HG03108 (cell line): ENCODE results near the gene RRBP1.

Experiments
- ATAC-seq: cut with Tn5 transposase; IDR thresholded peaks from one replicate; pipeline ENCODE4 v1.9.1; 2021; ENCODE audit warnings: moderate library complexity; ENCODE audit not compliant: unreplicated experiment

The RRBP1 gene

DNA sequence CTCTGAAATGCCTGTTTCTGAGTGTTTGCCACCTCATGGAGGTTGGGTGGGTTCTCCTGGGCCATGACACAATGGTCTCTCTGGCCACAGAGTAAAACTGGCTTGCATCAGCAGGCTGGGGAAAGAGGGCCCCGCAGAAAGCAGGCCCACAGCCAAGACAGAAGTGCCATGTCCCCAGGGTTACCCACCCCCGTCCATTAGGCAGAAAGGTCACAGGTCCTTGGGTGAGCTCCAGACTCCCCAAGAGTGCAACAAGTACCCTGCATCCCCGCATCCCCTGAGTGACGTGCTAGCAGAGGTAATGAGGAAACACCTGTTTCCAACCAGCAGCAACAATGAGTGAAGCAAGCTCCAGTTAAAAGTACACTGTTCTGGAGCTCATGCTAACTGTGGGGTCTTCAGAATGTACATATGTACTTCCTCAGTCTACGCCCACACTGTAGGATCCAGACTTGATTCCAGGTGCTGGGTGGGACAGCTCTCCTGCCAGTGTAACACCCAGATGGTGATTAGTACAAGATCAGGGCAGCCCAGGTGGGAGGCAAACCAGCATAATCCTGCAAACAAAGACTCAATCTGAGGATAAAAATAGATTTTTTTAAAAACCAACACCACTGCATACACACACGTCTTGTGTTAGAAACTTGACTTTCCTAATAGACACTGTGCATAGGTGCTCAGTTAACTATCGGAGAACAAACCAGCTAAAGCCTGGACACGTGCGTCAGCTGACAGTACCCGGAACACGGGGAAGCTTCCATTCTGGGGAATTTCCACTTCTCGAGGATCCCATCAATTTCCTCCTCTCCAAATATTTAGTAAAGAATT is 31.5 kb downstream of the RRBP1 start:
- ATAC-seq = no peak

DNA sequence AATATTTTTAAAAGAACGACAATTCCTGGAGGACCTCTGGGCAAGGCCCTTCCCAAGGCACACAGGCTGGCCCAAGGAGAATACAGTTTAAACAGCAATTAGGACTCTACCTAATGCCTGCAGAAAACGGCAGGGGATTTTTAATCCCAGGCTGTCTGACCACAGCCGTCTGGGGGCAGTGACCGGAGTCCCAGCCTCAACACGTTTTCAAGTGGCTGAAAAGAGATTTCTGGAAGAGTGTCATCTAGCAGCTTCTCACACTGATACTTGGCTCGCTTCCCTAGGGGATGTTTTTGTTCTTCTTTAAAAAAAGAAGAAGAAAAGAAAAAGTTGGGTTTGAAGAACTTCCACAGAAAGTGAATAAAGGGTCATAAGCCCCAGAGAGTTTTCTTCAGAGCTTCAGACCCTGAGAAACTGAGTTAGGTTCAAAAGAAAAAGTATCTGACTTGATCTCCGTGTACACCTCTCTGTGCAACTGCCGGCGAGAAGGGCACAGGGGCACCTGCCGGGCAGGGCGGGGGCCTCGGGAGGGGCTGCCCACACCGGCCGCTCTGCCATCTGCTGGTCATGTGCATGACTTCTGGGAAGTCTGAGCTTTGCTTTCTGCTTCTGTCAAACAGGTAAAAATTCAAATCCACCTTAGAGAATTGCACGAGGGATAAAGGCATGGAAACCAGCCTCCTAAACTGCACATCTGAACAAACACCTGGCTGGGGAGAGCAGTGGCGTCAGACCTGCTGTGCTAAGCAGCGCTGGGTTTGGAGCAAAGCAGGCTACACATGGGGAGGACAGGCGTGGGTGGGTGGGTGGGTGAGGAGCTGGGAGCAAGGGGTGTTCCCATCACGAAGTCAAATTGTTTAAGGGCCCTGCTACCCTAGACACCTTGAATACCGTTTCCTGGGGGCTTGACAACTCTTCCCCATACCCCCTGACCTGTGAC is 33.0 kb downstream of the RRBP1 start:
- no peak for ATAC-seq

DNA sequence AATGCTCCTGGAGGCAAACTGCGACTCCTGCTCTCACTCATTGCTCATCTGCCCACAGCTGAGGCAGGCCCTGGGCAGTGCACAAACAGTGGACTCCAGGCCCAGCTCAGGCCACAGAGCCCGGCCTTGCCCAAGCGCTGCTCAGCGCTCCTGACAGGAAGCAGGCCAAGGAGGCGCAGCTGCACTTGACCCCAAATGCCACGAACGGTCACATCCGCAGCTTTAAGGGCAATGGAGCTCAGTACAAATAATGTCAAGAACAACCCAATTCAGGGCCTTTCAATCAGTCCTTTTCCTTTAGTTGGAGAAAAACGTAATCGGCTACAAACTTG is 33.8 kb downstream of the RRBP1 start:
- ATAC-seq = no peak

- no peak for ATAC-seq
Observed at GRCh38 chr20:17647391-17648314, 34.4 kb downstream of the RRBP1 start.

DNA sequence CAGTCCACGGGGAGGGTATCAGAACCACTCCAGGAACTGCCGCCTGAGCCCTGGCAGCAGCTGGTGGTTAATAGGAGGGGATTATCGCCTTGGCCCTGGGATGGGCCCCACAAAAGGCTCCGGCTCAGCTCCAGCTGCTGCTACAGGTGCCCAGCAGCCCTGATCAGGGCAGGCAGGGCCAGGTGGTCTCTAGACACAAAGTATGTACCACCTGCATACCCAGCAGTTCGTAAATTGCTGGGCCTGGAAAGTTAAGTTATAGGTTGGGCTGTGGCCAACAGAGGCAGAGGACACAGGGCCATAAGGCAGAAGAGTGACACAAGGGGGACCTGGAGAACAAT is 35.1 kb downstream of the RRBP1 start:
- no peak for ATAC-seq

DNA sequence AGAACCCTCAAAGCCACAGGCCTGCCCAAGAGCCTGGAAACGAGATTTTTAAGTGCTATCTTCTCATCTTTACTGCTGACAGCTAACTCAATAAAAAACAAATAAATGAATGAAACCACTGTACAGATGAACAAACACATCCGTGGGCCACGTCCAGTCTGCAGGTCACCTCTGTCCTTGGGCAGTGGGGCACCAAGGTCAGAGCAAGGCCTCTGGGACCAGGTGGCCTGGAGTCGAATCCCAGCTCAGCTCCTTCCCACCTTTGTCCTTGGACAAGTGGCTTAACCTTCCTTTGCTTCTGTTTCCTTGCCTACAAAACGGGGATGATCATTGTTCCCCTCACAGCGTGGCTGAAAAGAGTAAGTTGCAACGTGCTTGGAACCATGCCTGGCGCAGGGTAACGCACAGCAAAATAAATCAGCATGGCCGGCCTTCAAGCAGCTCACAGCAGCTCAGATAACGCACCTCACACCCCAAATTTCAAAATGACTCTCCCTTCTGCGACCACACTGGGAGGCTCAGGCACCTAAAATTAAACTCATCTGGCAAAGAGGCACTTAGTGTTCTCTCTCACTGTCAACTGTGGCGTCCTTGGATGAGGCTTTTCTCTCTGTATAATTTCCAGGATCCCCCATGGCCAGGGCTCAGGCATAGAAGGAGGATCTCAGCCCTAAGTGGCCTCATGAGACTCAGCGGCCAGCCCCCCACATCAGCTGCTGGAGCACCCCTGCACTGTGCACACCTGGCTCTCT is 35.7 kb downstream of the RRBP1 start:
- no peak for ATAC-seq

DNA sequence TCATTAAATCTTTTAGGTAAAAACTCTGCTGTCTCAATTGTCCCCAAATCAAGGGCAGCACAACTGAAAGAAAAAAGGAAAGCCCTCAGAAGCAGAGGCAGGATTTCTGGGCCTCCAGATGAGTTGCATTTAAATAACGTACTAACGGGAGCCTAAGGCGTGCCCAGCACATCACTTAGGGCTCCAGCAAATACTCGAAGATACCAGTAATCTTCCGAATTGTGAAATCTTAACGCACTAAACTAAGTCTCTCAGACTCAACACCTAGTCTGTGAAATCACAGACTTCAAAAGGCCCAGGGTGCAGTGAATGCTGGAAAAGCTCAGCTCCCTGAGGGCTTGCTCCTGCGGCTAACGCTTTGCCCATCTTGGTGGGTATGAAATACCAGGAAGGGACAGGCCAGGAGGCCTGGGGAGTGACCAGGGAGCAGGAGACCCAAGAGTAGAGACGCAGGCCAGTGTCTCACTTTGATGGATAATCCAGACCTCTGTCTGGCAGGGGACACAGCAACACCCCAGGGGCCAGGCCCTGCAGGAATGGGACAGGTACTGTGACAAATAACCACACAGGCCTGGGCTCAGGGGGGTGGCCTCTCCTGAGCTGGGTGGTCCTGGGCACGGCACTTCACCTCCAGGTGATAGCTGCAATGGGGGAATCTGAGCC is 36.4 kb downstream of the RRBP1 start:
- no peak for ATAC-seq

GRCh38 chr20:17645010-17645409 is 37.0 kb downstream of the RRBP1 start:
- ATAC-seq = no peak

DNA sequence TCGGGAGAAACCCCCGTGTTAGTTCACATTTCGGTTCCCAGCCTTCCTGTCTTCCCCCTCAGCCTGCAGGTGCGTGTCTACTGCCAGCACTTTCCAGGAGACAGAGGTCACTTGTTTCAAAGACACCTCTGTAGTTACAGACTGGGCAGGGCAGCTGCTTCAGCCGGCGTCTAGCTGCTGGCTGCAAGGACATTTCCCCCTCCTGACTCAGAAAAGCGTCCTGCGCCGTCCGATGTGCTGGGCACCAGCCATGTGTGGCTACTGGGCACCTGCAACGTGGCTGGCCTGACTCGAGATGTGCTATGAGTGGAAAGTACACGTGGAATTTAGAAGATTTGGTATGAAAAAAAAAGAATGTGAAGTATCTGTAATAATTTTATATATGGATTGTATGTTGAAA is 37.6 kb downstream of the RRBP1 start:
- no peak for ATAC-seq

DNA sequence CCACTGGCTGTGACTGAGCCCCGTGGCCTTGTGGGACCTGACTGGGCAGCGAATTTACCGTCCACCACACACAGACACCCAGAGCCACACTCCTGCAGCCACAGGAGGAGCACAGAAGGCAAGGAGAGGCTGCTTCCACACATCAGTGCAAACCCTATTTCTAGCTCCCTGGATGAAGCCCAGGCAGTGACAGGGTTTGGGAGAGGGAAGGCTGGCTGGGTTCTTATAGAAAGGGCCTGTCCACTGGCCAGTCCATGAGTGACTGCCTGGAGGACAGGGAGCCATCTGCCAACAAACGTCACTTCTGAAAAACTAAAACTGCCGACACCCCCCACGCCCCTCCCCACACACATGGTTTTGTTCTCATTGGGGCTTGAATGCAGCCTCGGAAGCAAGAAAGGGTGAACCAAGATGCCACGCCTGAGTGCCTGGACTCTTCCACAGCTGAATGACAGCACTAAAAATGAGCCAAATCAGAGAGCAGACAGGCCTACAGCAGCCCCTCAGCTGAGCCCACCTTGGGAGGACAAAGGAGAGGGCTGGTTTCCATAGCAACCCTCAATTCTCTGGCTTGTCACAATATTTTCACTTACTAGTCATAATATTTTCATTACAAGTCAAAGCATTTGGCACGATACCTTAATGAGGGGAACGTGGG is 38.4 kb downstream of the RRBP1 start:
- no peak for ATAC-seq

GRCh38 chr20:17642404-17643269 is 39.4 kb downstream of the RRBP1 start:
- ATAC-seq = no peak

GRCh38 chr20:17641993-17642392 is 40.0 kb downstream of the RRBP1 start:
- no peak for ATAC-seq

DNA sequence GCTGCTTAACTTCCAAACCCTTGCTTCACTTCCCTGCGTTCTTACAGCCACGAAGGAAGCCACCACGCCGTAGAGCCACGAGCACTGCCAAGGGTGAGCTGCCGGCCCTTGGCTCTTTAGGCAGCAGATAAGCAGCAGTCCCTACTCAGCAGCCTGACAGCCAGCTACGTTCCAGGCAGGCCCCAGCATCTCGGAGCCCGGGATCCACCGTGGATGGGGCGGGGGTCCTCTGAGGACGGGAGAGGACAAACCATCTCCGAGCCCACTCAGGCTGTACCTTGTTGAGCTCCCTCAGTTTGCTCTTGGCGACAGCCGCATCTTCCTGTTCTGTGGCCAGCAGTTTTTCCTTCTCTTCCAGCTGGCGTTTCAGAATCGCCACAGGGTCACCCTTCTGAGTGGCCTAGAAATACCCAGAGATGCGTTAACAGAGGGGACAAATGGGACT is 40.5 kb downstream of the RRBP1 start:
- ATAC-seq = no peak

DNA sequence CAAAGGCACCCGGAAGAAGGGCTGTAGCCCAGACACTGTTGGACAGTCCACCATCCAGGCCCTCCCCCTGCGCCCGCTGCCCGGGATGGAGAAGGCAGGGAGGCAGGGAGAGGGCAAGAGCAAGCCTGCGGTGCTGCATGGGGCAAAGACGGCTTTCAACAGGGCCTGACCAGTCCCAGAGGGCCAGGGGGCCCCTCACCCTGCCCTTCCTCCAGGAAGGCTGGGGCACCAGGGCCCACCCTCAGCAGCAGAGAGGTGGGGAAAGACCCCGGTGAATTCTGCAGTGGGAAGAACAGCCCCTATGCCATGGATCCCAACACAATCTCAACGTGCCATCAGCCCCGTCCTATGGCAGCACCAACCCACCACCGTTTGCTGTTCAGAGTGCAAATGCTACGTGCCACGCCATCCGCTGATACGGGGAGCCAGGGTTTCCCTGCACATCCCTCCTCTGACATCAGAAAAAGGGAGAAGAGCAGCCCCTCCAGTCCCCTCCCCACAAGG is 41.1 kb downstream of the RRBP1 start:
- ATAC-seq = no peak

GRCh38 chr20:17640146-17640874 is 41.7 kb downstream of the RRBP1 start:
- no peak for ATAC-seq

GRCh38 chr20:17638835-17639407 is 43.1 kb downstream of the RRBP1 start:
- no peak for ATAC-seq

DNA sequence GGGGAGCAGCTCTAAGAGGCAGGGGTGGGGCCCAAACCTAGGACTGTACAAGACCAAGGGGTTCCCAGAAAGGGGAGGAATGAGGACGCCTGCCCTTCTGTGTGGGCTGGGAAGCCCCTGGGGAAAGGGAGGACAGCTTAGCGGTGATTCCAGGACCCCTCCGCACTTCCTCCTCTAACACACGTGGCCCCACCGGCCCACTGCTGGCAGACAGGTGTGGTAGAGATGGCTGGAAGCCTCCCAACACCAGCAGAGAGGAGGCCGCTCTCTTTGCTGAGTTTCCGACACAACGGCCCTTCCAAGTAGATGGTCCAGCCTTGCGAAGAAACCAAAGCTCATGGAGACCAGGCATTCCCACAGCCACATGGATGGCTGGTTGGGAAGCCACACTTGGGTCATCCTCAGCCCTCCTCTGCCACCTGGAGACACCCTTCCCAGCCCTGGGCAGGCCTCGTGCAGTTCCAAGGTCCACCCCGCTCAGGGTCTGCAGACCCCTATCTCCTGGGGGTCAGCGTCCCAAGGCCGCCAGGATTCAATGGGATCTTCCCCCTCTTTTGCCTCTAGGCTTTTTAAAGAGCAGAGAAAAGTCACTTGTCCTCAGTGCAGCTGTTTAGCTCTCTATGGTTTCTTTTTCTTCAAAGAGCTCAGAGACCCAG is 43.9 kb downstream of the RRBP1 start:
- no peak for ATAC-seq
